ENCODE data around the gene RNF207.

The RNF207 gene

DNA sequence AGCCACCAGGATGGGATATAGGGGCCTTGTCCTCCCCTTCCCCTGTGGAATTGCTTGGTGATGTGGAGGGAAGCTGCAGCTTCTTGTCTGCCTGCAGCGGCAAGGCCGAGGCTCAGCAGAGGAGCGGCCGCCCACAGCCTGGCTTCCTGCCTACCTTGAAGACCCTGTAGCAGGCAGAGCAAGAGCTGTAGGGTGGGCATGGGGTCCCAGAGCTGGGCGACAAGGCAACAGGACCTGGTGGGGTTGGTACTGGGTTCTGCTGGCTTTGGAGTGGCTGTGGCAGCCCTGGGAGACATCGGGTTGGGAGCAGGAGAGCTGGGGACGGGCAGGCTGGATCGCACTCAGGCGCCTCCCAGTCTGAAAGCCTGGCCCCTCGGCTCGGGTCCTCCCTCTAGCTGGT lies 60.7 kb downstream of the RNF207 start:
- H3K9me3 ChIP-seq (ENCODE audit: control insufficient read depth, low read length), result no peaks in the 10 kb centered on the region
- H3K79me1 ChIP-seq (replicated peaks; ENCODE audit: low read length, poor library complexity, severe bottlenecking), result no peaks in the 10 kb centered on the region
- H2BK15ac ChIP-seq (ENCODE audit: low read depth, poor library complexity, severe bottlenecking), result no peak overlapping the region
- H4K91ac ChIP-seq (ENCODE audit: low read length), result no peak overlapping the region
- no peak overlapping the region for H3K4me3 ChIP-seq (ENCODE audit: insufficient read depth in 1 of 2, low read depth in 1 of 2, low read length in 2 of 2)
- no peak overlapping the region for H2AFZ ChIP-seq (ENCODE audit: low read depth, low read length)
- H3K36me3 ChIP-seq (ENCODE audit: control insufficient read depth in 1 of 2, insufficient read depth in 2 of 2, low read depth in 1 of 2, low read length in 2 of 2), result peaks cover 0 to 12% of the 10 kb centered on the region in 2 experiments
- no peak overlapping the region for H3K14ac ChIP-seq (ENCODE audit: low read length in 2 of 2)
- H4K8ac ChIP-seq (ENCODE audit: low read length), result no peak overlapping the region
- no peak overlapping the region for H2BK12ac ChIP-seq (ENCODE audit: low read length in 2 of 2)
- no peak overlapping the region for H3K18ac ChIP-seq (ENCODE audit: low read depth in 1 of 2, low read length in 2 of 2)
- no peak overlapping the region for H2AK5ac ChIP-seq (ENCODE audit: low read length, severe bottlenecking)
- H3K9ac ChIP-seq (ENCODE audit: low read length), result no peak overlapping the region
- H2BK120ac ChIP-seq (ENCODE audit: low read depth, low read length), result no peak overlapping the region
- H3K4ac ChIP-seq (ENCODE audit: low read depth in 1 of 2, low read length in 2 of 2), result no peak overlapping the region
- H3K4me2 ChIP-seq (ENCODE audit: low read length, poor library complexity, severe bottlenecking), result no peak overlapping the region
- no peak for DNase-seq
- WGBS, result 91% methylated on average over 11 of the region's 11 CpGs
- no peak overlapping the region for H2BK5ac ChIP-seq (ENCODE audit: low read depth, low read length, poor library complexity, severe bottlenecking)
- H3K27me3 ChIP-seq (ENCODE audit: control insufficient read depth in 1 of 2, insufficient read depth in 1 of 2, low read length in 2 of 2), result no peaks in the 10 kb centered on the region
- H3K4me1 ChIP-seq (ENCODE audit: control insufficient read depth, insufficient read depth, low read depth, low read length), result peaks cover 59% of the 10 kb centered on the region
- no peak overlapping the region for H3K23ac ChIP-seq (ENCODE audit: low read length in 2 of 2)
- H3K27ac ChIP-seq (ENCODE audit: low read length, poor library complexity, severe bottlenecking), result no peak overlapping the region

DNA sequence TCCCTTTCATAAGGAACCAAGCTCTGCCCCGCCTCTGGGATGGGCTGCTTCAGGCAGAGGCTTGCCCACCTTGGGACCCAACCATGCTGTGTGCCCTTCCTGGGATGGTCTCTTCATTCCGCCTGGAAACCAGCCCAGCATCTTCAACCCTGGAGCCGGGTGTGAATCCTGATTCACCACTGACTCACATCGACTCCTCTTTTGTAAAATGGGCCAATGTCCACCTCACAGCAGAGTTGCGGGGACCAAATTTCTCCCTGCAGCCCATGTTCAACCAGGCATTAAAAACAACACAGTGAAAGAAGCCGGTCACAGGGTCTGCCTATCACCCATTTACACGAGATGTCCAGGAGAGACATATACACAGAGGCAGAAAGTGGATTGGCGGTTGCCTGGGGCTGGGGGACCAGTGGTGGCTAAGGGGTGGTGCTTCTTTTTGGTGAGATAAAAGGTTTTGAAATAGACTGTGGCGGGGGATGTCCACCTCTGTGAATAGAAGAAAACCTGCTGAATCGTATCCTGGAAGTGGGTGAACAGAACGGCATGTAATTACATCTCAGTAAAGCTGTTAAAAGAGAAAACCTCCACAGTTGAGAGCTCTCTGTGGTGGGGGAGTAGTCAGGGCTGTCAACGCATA lies 61.9 kb downstream of the RNF207 start:
- H3K4me3 ChIP-seq (ENCODE audit: insufficient read depth in 1 of 2, low read depth in 1 of 2, low read length in 2 of 2), result no peak overlapping the region
- H2BK12ac ChIP-seq (ENCODE audit: low read length in 2 of 2), result no peak overlapping the region
- H2BK5ac ChIP-seq (ENCODE audit: low read depth, low read length, poor library complexity, severe bottlenecking), result no peak overlapping the region
- 86% methylated on average over 12 of the region's 12 CpGs for WGBS
- H3K9me3 ChIP-seq (ENCODE audit: control insufficient read depth, low read length), result no peaks in the 10 kb centered on the region
- H2BK15ac ChIP-seq (ENCODE audit: low read depth, poor library complexity, severe bottlenecking), result no peak overlapping the region
- no peak overlapping the region for H3K18ac ChIP-seq (ENCODE audit: low read depth in 1 of 2, low read length in 2 of 2)
- H2AK5ac ChIP-seq (ENCODE audit: low read length, severe bottlenecking), result no peak overlapping the region
- H3K4me2 ChIP-seq (ENCODE audit: low read length, poor library complexity, severe bottlenecking), result no peak overlapping the region
- H4K8ac ChIP-seq (ENCODE audit: low read length), result no peak overlapping the region
- H3K4ac ChIP-seq (ENCODE audit: low read depth in 1 of 2, low read length in 2 of 2), result no peak overlapping the region
- H3K27me3 ChIP-seq (ENCODE audit: control insufficient read depth in 1 of 2, insufficient read depth in 1 of 2, low read length in 2 of 2), result no peaks in the 10 kb centered on the region
- no peak overlapping the region for H2BK120ac ChIP-seq (ENCODE audit: low read depth, low read length)
- no peak overlapping the region for H3K14ac ChIP-seq (ENCODE audit: low read length in 2 of 2)
- H3K9ac ChIP-seq (ENCODE audit: low read length), result no peak overlapping the region
- no peak overlapping the region for H3K23ac ChIP-seq (ENCODE audit: low read length in 2 of 2)
- peaks cover 64% of the 10 kb centered on the region for H3K4me1 ChIP-seq (ENCODE audit: control insufficient read depth, insufficient read depth, low read depth, low read length)
- no peaks in the 10 kb centered on the region for H3K79me1 ChIP-seq (replicated peaks; ENCODE audit: low read length, poor library complexity, severe bottlenecking)
- peaks cover 0 to 12% of the 10 kb centered on the region in 2 experiments for H3K36me3 ChIP-seq (ENCODE audit: control insufficient read depth in 1 of 2, insufficient read depth in 2 of 2, low read depth in 1 of 2, low read length in 2 of 2)
- H2AFZ ChIP-seq (ENCODE audit: low read depth, low read length), result no peak overlapping the region
- H4K91ac ChIP-seq (ENCODE audit: low read length), result no peak overlapping the region
- DNase-seq, result no peak
- H3K27ac ChIP-seq (ENCODE audit: low read length, poor library complexity, severe bottlenecking), result no peak overlapping the region

DNA sequence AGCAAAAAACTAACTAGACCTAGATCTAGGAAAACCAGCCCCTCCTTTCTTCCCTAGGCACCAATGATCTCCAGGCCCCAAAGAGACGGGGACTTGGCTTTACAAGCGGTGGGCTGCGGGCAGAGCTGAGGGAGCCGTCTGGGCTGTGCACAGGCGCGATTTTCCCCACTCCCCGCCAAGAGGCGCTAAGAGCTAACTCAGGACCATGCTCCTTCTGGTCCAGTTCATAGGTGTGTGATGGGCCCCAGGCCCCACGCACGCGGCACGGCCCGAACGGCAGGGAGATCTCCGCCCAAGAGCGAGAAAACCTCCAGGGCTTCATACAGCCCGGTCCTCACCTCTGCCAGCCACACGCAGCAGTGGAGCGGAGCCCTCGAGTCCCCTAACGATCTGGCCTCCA lies 62.5 kb downstream of the RNF207 start:
- no peak for DNase-seq
- 88% methylated on average over 21 of the region's 21 CpGs for WGBS
- H3K27ac ChIP-seq (ENCODE audit: low read length, poor library complexity, severe bottlenecking), result no peak overlapping the region

DNA sequence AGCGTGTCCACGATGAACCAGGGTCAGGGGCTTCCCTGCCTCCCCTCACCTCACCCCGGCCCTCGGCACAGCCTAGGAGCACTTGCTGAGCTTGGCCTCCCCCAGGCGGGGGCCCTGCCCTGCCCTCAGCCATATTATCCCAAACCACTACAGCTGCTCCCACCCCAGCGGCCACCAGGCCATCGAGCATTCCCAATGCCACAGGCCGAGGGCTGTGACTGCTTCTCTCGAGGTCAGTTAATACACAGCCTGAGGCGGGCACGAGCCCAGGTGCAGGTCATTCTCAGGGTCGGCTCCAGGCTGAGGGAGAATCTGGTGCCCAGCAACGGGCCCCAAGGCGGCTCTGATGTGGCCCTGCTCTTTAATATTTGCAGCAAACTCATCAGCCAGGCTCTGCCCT lies 63.4 kb downstream of the RNF207 start:
- no peak overlapping the region for H2BK15ac ChIP-seq (ENCODE audit: low read depth, poor library complexity, severe bottlenecking)
- H4K91ac ChIP-seq (ENCODE audit: low read length), result no peak overlapping the region
- no peak overlapping the region for H3K4ac ChIP-seq (ENCODE audit: low read depth in 1 of 2, low read length in 2 of 2)
- DNase-seq, result no peak
- no peak overlapping the region for H3K23ac ChIP-seq (ENCODE audit: low read length in 2 of 2)
- H2AFZ ChIP-seq (ENCODE audit: low read depth, low read length), result no peak overlapping the region
- no peak overlapping the region for H3K27ac ChIP-seq (ENCODE audit: low read length, poor library complexity, severe bottlenecking)
- no peaks in the 10 kb centered on the region for H3K27me3 ChIP-seq (ENCODE audit: control insufficient read depth in 1 of 2, insufficient read depth in 1 of 2, low read length in 2 of 2)
- H2BK12ac ChIP-seq (ENCODE audit: low read length in 2 of 2), result no peak overlapping the region
- H3K4me1 ChIP-seq (ENCODE audit: control insufficient read depth, insufficient read depth, low read depth, low read length), result peaks cover 73% of the 10 kb centered on the region
- no peaks in the 10 kb centered on the region for H3K9me3 ChIP-seq (ENCODE audit: control insufficient read depth, low read length)
- 96% methylated on average over 13 of the region's 14 CpGs for WGBS
- peak overlapping the region in 1 of 2 experiments; percentile 12 for H3K14ac ChIP-seq (ENCODE audit: low read length in 2 of 2)
- H2BK5ac ChIP-seq (ENCODE audit: low read depth, low read length, poor library complexity, severe bottlenecking), result no peak overlapping the region
- H4K8ac ChIP-seq (ENCODE audit: low read length), result no peak overlapping the region
- H3K4me2 ChIP-seq (ENCODE audit: low read length, poor library complexity, severe bottlenecking), result no peak overlapping the region
- H3K18ac ChIP-seq (ENCODE audit: low read depth in 1 of 2, low read length in 2 of 2), result peak overlapping the region in 1 of 2 experiments; percentile 48
- peaks cover 0 to 16% of the 10 kb centered on the region in 2 experiments for H3K36me3 ChIP-seq (ENCODE audit: control insufficient read depth in 1 of 2, insufficient read depth in 2 of 2, low read depth in 1 of 2, low read length in 2 of 2)
- H3K9ac ChIP-seq (ENCODE audit: low read length), result no peak overlapping the region
- no peak overlapping the region for H2AK5ac ChIP-seq (ENCODE audit: low read length, severe bottlenecking)
- H3K79me1 ChIP-seq (replicated peaks; ENCODE audit: low read length, poor library complexity, severe bottlenecking), result no peaks in the 10 kb centered on the region
- no peak overlapping the region for H2BK120ac ChIP-seq (ENCODE audit: low read depth, low read length)
- no peak overlapping the region for H3K4me3 ChIP-seq (ENCODE audit: insufficient read depth in 1 of 2, low read depth in 1 of 2, low read length in 2 of 2)

More for the DNA sequence above, 62.5 kb downstream of the RNF207 start:
- peaks cover 65% of the 10 kb centered on the region for H3K4me1 ChIP-seq (ENCODE audit: control insufficient read depth, insufficient read depth, low read depth, low read length)
- no peak overlapping the region for H2BK15ac ChIP-seq (ENCODE audit: low read depth, poor library complexity, severe bottlenecking)
- peak overlapping the region; percentile 16 for H2AK5ac ChIP-seq (ENCODE audit: low read length, severe bottlenecking)
- H3K18ac ChIP-seq (ENCODE audit: low read depth in 1 of 2, low read length in 2 of 2), result no peak overlapping the region
- no peak overlapping the region for H3K4me2 ChIP-seq (ENCODE audit: low read length, poor library complexity, severe bottlenecking)
- H2BK120ac ChIP-seq (ENCODE audit: low read depth, low read length), result no peak overlapping the region
- H3K79me1 ChIP-seq (replicated peaks; ENCODE audit: low read length, poor library complexity, severe bottlenecking), result no peaks in the 10 kb centered on the region
- no peaks in the 10 kb centered on the region for H3K9me3 ChIP-seq (ENCODE audit: control insufficient read depth, low read length)
- no peak overlapping the region for H3K23ac ChIP-seq (ENCODE audit: low read length in 2 of 2)
- H2AFZ ChIP-seq (ENCODE audit: low read depth, low read length), result no peak overlapping the region
- H3K14ac ChIP-seq (ENCODE audit: low read length in 2 of 2), result no peak overlapping the region
- no peak overlapping the region for H3K4me3 ChIP-seq (ENCODE audit: insufficient read depth in 1 of 2, low read depth in 1 of 2, low read length in 2 of 2)
- no peak overlapping the region for H2BK12ac ChIP-seq (ENCODE audit: low read length in 2 of 2)
- H3K9ac ChIP-seq (ENCODE audit: low read length), result no peak overlapping the region
- peaks cover 0 to 12% of the 10 kb centered on the region in 2 experiments for H3K36me3 ChIP-seq (ENCODE audit: control insufficient read depth in 1 of 2, insufficient read depth in 2 of 2, low read depth in 1 of 2, low read length in 2 of 2)
- no peaks in the 10 kb centered on the region for H3K27me3 ChIP-seq (ENCODE audit: control insufficient read depth in 1 of 2, insufficient read depth in 1 of 2, low read length in 2 of 2)
- H4K91ac ChIP-seq (ENCODE audit: low read length), result no peak overlapping the region
- H2BK5ac ChIP-seq (ENCODE audit: low read depth, low read length, poor library complexity, severe bottlenecking), result no peak overlapping the region
- no peak overlapping the region for H3K4ac ChIP-seq (ENCODE audit: low read depth in 1 of 2, low read length in 2 of 2)
- H4K8ac ChIP-seq (ENCODE audit: low read length), result no peak overlapping the region

Data from mesenchymal stem cell (in vitro differentiated cells and primary cell).